PC-9 (cell line): Measurements from ENCODE around the gene NFKB1.

ENCODE experiments used
- EZH2 ChIP-seq: fragments of 200-600 bp; sonication (generic); IDR thresholded peaks from 2 replicates; pipeline ENCODE4 v1.8.0; 2017; ENCODE audit warnings: antibody characterized with exemption, low read depth
- TF ChIP-seq, protein P1 (sequence below): fragments of 200-600 bp; sonication (generic); conservative IDR thresholded peaks from 2 replicates; pipeline ENCODE4 v1.6.1; 2017; ENCODE audit warnings: mixed run types, antibody characterized with exemption, mild to moderate bottlenecking, moderate library complexity

DNA sequence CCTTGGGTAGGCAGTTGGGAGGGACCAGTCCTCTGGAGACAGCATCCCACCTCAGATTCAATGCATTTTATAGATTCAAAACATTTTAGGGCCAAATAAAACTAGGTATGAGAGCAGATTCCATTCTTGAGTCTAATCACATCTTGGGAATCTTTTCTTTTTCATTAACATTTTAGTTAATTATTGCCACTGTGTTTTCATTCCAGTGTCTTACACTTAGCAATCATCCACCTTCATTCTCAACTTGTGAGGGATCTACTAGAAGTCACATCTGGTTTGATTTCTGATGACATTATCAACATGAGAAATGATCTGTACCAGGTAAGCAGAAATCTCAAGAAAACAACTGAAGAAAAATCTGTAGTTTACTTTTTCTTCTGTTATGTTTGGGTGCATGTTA is 99.5 kb downstream of the NFKB1 start:
- no peak for TF ChIP-seq EZH2
- TF ChIP-seq, protein P1, sequence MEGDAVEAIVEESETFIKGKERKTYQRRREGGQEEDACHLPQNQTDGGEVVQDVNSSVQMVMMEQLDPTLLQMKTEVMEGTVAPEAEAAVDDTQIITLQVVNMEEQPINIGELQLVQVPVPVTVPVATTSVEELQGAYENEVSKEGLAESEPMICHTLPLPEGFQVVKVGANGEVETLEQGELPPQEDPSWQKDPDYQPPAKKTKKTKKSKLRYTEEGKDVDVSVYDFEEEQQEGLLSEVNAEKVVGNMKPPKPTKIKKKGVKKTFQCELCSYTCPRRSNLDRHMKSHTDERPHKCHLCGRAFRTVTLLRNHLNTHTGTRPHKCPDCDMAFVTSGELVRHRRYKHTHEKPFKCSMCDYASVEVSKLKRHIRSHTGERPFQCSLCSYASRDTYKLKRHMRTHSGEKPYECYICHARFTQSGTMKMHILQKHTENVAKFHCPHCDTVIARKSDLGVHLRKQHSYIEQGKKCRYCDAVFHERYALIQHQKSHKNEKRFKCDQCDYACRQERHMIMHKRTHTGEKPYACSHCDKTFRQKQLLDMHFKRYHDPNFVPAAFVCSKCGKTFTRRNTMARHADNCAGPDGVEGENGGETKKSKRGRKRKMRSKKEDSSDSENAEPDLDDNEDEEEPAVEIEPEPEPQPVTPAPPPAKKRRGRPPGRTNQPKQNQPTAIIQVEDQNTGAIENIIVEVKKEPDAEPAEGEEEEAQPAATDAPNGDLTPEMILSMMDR = no peak
